Measurements from ENCODE around the gene ACOT7. TPM values are rescaled to one million over a fixed set of nuclear protein-coding genes. Genes with fewer than 3 reads are reported as not detected.
A peak's percentile ranks its signal among the peaks of the same experiment; 100 is the strongest.

ACOT7 gene
- total and polyA plus RNA-seq, 2 of the 13 experiments (the other 11 are each of a cell fraction or from before 2014, with no cell fraction given): 33.0 to 55.8 TPM

GRCh38 chr1:6352138-6352563 is 41.4 kb downstream of the ACOT7 start (continued):
- TF ChIP-seq HINFP (CRISPR knock-in tag; IDR thresholded peaks at IDR 0.05; ENCODE audit: low read depth) (0 out of 2 replicates have a peak, but pooled peaks have one; percentile 21), ATF7 (IDR thresholded peaks at IDR 0.05) (no peak), ATF7 (CRISPR knock-in tag; IDR thresholded peaks at IDR 0.05) (peak; percentile 13; the same call in 1 of the 2 replicates)

GRCh38 chr1:6351480-6352137 is 42.0 kb downstream of the ACOT7 start:
- ChIA-PET CTCF (ENCODE audit: low intra/inter-chr PET ratio, low total read pairs) (no interaction called here), POLR2A (interaction anchor here (1.1 to 3.0 kb wide), 3 partner anchors 9 to 42 kb away, joined by 3 to 24 read pairs (median 4); partner anchors contain the start of gene ACOT7)
- no peak for ATAC-seq
- intact Hi-C loops (cut with micrococcal nuclease; ENCODE audit: unreplicated experiment): loop anchor here (1.0 kb wide), 1 partner anchor 27 kb away; no protein-coding TSS in a partner anchor
- Histone ChIP-seq H3K9ac (ENCODE audit: insufficient read depth, low read depth, low read length) (no peak overlapping the region), H3K27ac (ENCODE audit: extremely low read length, insufficient read depth, low read length) (no peak overlapping the region), H3K36me3 (replicated peaks in 1 of 2; ENCODE audit: control insufficient read depth in 1 of 2, insufficient read depth in 2 of 2, low read length in 2 of 2) (peaks cover 0 to 3% of the 10 kb centered on the region in 2 experiments; a peak in 3 of 5 replicates), H2AFZ (ENCODE audit: low read length) (no peak overlapping the region), H3K4me2 (ENCODE audit: low read depth, low read length) (no peak overlapping the region), H3K4me1 (ENCODE audit: insufficient read depth, low read length) (peaks cover 50% of the 10 kb centered on the region), H3K79me2 (ENCODE audit: insufficient read depth, low read length) (peaks cover 6% of the 10 kb centered on the region), H3K4me3 (replicated peaks in 1 of 3; ENCODE audit: insufficient read depth in 1 of 3, low read depth in 2 of 3, low read length in 3 of 3) (no peak overlapping the region), H4K20me1 (ENCODE audit: insufficient read depth, low read length) (no peaks in the 10 kb centered on the region), H3K27me3 (ENCODE audit: control insufficient read depth in 1 of 2, insufficient read depth in 2 of 2, low read length in 2 of 2) (no peaks in the 10 kb centered on the region), H3K9me3 (ENCODE audit: low read length) (no peaks in the 10 kb centered on the region)
- WGBS (ENCODE audit: low lambda C conversion rate): 87% methylated on average over 8 of the region's 15 CpGs
- TF ChIP-seq NFKB2 (CRISPR knock-in tag; IDR thresholded peaks at IDR 0.05; ENCODE audit: borderline replicate concordance) (peak; percentile 21; the same call in 1 of the 2 replicates), ZNF629 (CRISPR knock-in tag; conservative IDR thresholded peaks at IDR 0.05) (peak; percentile 87), ZMYM3 (CRISPR knock-in tag; IDR thresholded peaks at IDR 0.05) (0 out of 2 replicates have a peak, but pooled peaks have one; percentile 32), TIGD3 (CRISPR knock-in tag; IDR thresholded peaks at IDR 0.05; ENCODE audit: borderline replicate concordance) (no peak), ZNF850 (CRISPR knock-in tag; conservative IDR thresholded peaks at IDR 0.05) (no peak), SP2 (CRISPR knock-in tag; IDR thresholded peaks at IDR 0.05) (0 out of 2 replicates have a peak, but pooled peaks have one; percentile 23), HNRNPL (IDR thresholded peaks at IDR 0.05; ENCODE audit: low read depth, low read length) (0 out of 2 replicates have a peak, but pooled peaks have one; percentile 28), LCORL (IDR thresholded peaks at IDR 0.05) (0 out of 2 replicates have a peak, but pooled peaks have one; percentile 8), LCORL (CRISPR knock-in tag; IDR thresholded peaks at IDR 0.05) (no peak)
- DNase-seq (ENCODE audit: low spot score): no peak
- in situ Hi-C loops (cut with HindIII; ENCODE audit: extremely low pct_ligation_motif_present, low pct_unique_long_range_greater_than_20kb): loop anchor here (5.0 kb wide), 1 partner anchor 51 kb away; no protein-coding TSS in a partner anchor
- BruUV-seq (replicated peaks): no TSS peak
- FAIRE-seq: no peak

Measured in HepG2 (cell line).